ENCODE measurements around the gene TMEM52. TPM values are rescaled to one million over a fixed set of nuclear protein-coding genes. Genes with fewer than 3 reads are reported as not detected.

Gene TMEM52
- polyA plus RNA-seq, 1 of the 3 experiments (the other 2 are of a cell fraction) = 4.8 TPM

DNA sequence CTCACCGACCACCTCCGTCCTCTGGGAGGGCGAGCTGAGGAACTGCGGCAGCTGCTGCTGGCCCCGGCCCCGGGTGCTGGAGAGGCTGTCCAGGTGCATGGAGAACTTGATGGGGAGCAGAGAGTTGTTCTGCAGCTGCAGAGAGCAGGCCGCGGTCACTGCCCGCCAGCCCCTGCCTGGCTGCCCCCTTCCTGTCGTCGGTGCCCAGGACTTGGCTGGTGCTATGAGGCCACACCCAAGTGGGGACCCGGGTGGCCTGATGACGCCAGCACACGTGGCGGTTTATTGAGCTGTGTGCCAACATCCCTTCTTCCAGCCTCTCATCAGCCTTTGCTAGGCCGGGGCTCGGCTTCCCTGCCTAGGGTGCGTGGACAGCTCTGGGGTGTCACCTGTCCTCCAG lies 5.3 kb upstream of the TMEM52 start:
- peak; percentile 34 for DNase-seq
- H3K4me2 ChIP-seq = no peak overlapping the region
- no peaks in the 10 kb centered on the region for H3K9me2 ChIP-seq
- no peak overlapping the region for H3K27ac ChIP-seq (ENCODE audit: low read depth in 2 of 2, low read length in 1 of 2)
- H3K4me1 ChIP-seq (ENCODE audit: control insufficient read depth in 1 of 2, insufficient read depth in 2 of 2, low read depth in 1 of 2, low read length in 1 of 2) = peaks cover 0 to 6% of the 10 kb centered on the region in 2 experiments; a peak in 1 of 4 replicates
- no peak overlapping the region for H3K4me3 ChIP-seq (ENCODE audit: low read depth in 2 of 2, low read length in 1 of 2)
- H4K20me1 ChIP-seq (ENCODE audit: insufficient read depth) = no peaks in the 10 kb centered on the region
- H3K27me3 ChIP-seq (ENCODE audit: insufficient read depth) = no peaks in the 10 kb centered on the region
- TF ChIP-seq FOXJ3 (CRISPR knock-in tag; IDR thresholded peaks at IDR 0.05) = no peak
- TF ChIP-seq FOXM1 (IDR thresholded peaks at IDR 0.05; ENCODE audit: low read depth) = no peak
- no peak for TF ChIP-seq GABPA (IDR thresholded peaks at IDR 0.05; ENCODE audit: low read depth)
- H3K36me3 ChIP-seq (replicated peaks in 1 of 2; ENCODE audit: control insufficient read depth in 1 of 2, insufficient read depth in 2 of 2, low read length in 1 of 2) = no peaks in the 10 kb centered on the region
- no peaks in the 10 kb centered on the region for H3F3A ChIP-seq (replicated peaks; ENCODE audit: insufficient read depth)
- 65% methylated on average over 4 of the region's 18 CpGs for WGBS (ENCODE audit: low lambda C conversion rate)
- ChIA-PET CTCF (interaction anchor here (2.0 to 2.4 kb wide), 2 partner anchors 19 to 120 kb away, joined by 9 to 10 read pairs; no protein-coding TSS in a partner anchor), POLR2A (no interaction called here)
- H2AFZ ChIP-seq (ENCODE audit: low read depth) = no peak overlapping the region
- H3K9ac ChIP-seq = no peak overlapping the region
- no peaks in the 10 kb centered on the region for H3K9me3 ChIP-seq
- no peaks in the 10 kb centered on the region for H3K79me2 ChIP-seq (ENCODE audit: insufficient read depth)

DNA sequence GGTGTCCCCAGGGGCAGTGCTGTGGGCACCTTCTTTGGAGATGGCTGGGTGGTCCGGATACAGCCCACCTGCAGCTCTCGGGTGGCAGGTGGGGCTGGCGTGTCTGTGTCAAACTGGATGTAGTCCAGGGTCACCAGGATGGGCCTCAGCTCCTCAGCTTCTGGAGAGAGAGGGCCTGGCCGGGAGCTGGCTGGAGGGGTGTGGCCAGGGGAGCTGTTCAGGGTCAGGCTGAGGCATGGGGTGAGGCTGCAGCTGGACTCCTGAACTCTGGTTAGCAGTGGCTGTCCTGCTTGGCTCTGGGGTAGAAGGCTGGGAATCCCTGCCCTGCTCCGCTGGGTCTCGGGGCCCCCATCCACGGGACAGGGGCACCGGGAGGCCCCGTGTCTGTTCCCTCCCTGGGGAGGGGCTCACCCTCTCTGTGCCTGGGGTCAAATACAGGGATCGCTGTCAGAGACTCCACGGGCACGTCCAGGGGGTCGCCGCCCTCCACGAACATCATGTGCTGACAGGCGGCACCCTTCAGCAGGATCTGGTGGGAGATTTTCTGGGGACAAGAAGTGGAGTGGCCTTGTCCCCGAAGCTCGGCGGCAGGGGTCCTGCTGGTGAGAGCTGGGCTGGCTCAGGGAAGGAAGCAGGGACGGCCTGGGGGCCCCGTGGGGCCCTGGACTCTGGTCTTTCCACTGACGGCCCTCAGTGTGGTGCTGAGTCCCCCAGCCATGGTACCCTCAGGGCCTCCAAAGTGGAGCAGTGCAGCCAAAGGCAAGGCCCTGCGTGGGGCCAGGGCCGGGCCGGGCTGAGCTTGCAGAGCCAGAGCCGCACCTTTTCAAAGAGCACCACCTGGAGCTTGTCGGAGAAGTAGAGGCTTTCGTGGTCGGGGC lies 4.1 kb upstream of the TMEM52 start:
- no peak overlapping the region for H2AFZ ChIP-seq (ENCODE audit: low read depth)
- ChIA-PET CTCF (interaction anchor here (0.8 to 2.4 kb wide), 4 partner anchors 15 to 121 kb away, joined by 3 to 10 read pairs (median 6); no protein-coding TSS in a partner anchor), POLR2A (no interaction called here)
- H3K4me3 ChIP-seq (ENCODE audit: low read depth in 2 of 2, low read length in 1 of 2) = no peak overlapping the region
- TF ChIP-seq GATA2 (CRISPR knock-in tag; IDR thresholded peaks at IDR 0.05) (no peak), MXI1 (IDR thresholded peaks at IDR 0.05; ENCODE audit: low read depth, low read length) (no peak), YY1 (IDR thresholded peaks at IDR 0.05; ENCODE audit: low read depth) (no peak), POLR2AphosphoS5 (IDR thresholded peaks at IDR 0.05; ENCODE audit: low read depth, low read length) (no peak), RAD21 (IDR thresholded peaks at IDR 0.05; ENCODE audit: low read length) (no peak), EP300 (IDR thresholded peaks at IDR 0.05; ENCODE audit: borderline replicate concordance in 1 of 2, low read depth in 1 of 2, low read length in 1 of 2) (no peak), NFIC (IDR thresholded peaks at IDR 0.05; ENCODE audit: borderline replicate concordance) (no peak), SMC3 (IDR thresholded peaks at IDR 0.05; ENCODE audit: low read depth, low read length) (no peak)
- TF ChIP-seq, protein P1, sequence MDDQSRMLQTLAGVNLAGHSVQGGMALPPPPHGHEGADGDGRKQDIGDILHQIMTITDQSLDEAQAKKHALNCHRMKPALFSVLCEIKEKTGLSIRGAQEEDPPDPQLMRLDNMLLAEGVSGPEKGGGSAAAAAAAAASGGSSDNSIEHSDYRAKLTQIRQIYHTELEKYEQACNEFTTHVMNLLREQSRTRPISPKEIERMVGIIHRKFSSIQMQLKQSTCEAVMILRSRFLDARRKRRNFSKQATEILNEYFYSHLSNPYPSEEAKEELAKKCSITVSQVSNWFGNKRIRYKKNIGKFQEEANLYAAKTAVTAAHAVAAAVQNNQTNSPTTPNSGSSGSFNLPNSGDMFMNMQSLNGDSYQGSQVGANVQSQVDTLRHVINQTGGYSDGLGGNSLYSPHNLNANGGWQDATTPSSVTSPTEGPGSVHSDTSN (IDR thresholded peaks at IDR 0.05) = no peak
- H3K36me3 ChIP-seq (replicated peaks in 1 of 2; ENCODE audit: control insufficient read depth in 1 of 2, insufficient read depth in 2 of 2, low read length in 1 of 2) = no peaks in the 10 kb centered on the region
- no peak overlapping the region for H3K9ac ChIP-seq
- no peaks in the 10 kb centered on the region for H4K20me1 ChIP-seq (ENCODE audit: insufficient read depth)
- peaks cover 0 to 13% of the 10 kb centered on the region in 2 experiments; a peak in 1 of 4 replicates for H3K4me1 ChIP-seq (ENCODE audit: control insufficient read depth in 1 of 2, insufficient read depth in 2 of 2, low read depth in 1 of 2, low read length in 1 of 2)
- DNase-seq = no peak
- no peak overlapping the region for H3K4me2 ChIP-seq
- no peaks in the 10 kb centered on the region for H3K79me2 ChIP-seq (ENCODE audit: insufficient read depth)
- no peak overlapping the region for H3K27ac ChIP-seq (ENCODE audit: low read depth in 2 of 2, low read length in 1 of 2)
- H3K9me3 ChIP-seq = no peaks in the 10 kb centered on the region
- no peaks in the 10 kb centered on the region for H3K9me2 ChIP-seq
- WGBS (ENCODE audit: low lambda C conversion rate) = 77% methylated on average over 14 of the region's 29 CpGs
- H3F3A ChIP-seq (replicated peaks; ENCODE audit: insufficient read depth) = no peaks in the 10 kb centered on the region
- H3K27me3 ChIP-seq (ENCODE audit: insufficient read depth) = no peaks in the 10 kb centered on the region

Measured in SK-N-SH (cell line).